Left lobe of liver (tissue), 2 donors: ENCODE data around the gene PREX1. TPM values are rescaled to one million over a fixed set of nuclear protein-coding genes. Genes with fewer than 3 reads are reported as not detected.
A peak's percentile ranks its signal among the peaks of the same experiment; 100 is the strongest.
"Not testable (repeated sequence)": the region's sequence is repeated elsewhere in the genome, so short reads cannot be mapped to it uniquely, and the experiment has no call there.

Source experiments
- ATAC-seq: fragments of 200-7000 bp; cut with Tn5 transposase; one replicate; pipeline ENCODE4 v1.9.1; 2020; ENCODE audit warnings: mild to moderate bottlenecking, moderate library complexity
- DNase-seq: peaks from one replicate; pipeline ENCODE4 v3.0.0-alpha.2; 2020; ENCODE audit warnings: low spot score
- total RNA-seq: library from RNA; stranded (reverse); gene quantifications from one replicate; pipeline ENCODE4 v1.2.1, GENCODE V29; 2021
- donor health status: DM: no; HTN: no; CAD: no; lungs with moderate emphysema.
- donor health status: DM: no; HTN: yes; CAD: no.

PREX1 gene, protein sequence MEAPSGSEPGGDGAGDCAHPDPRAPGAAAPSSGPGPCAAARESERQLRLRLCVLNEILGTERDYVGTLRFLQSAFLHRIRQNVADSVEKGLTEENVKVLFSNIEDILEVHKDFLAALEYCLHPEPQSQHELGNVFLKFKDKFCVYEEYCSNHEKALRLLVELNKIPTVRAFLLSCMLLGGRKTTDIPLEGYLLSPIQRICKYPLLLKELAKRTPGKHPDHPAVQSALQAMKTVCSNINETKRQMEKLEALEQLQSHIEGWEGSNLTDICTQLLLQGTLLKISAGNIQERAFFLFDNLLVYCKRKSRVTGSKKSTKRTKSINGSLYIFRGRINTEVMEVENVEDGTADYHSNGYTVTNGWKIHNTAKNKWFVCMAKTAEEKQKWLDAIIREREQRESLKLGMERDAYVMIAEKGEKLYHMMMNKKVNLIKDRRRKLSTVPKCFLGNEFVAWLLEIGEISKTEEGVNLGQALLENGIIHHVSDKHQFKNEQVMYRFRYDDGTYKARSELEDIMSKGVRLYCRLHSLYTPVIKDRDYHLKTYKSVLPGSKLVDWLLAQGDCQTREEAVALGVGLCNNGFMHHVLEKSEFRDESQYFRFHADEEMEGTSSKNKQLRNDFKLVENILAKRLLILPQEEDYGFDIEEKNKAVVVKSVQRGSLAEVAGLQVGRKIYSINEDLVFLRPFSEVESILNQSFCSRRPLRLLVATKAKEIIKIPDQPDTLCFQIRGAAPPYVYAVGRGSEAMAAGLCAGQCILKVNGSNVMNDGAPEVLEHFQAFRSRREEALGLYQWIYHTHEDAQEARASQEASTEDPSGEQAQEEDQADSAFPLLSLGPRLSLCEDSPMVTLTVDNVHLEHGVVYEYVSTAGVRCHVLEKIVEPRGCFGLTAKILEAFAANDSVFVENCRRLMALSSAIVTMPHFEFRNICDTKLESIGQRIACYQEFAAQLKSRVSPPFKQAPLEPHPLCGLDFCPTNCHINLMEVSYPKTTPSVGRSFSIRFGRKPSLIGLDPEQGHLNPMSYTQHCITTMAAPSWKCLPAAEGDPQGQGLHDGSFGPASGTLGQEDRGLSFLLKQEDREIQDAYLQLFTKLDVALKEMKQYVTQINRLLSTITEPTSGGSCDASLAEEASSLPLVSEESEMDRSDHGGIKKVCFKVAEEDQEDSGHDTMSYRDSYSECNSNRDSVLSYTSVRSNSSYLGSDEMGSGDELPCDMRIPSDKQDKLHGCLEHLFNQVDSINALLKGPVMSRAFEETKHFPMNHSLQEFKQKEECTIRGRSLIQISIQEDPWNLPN (N-terminal part only)
- 5.8 TPM for total RNA-seq

DNA sequence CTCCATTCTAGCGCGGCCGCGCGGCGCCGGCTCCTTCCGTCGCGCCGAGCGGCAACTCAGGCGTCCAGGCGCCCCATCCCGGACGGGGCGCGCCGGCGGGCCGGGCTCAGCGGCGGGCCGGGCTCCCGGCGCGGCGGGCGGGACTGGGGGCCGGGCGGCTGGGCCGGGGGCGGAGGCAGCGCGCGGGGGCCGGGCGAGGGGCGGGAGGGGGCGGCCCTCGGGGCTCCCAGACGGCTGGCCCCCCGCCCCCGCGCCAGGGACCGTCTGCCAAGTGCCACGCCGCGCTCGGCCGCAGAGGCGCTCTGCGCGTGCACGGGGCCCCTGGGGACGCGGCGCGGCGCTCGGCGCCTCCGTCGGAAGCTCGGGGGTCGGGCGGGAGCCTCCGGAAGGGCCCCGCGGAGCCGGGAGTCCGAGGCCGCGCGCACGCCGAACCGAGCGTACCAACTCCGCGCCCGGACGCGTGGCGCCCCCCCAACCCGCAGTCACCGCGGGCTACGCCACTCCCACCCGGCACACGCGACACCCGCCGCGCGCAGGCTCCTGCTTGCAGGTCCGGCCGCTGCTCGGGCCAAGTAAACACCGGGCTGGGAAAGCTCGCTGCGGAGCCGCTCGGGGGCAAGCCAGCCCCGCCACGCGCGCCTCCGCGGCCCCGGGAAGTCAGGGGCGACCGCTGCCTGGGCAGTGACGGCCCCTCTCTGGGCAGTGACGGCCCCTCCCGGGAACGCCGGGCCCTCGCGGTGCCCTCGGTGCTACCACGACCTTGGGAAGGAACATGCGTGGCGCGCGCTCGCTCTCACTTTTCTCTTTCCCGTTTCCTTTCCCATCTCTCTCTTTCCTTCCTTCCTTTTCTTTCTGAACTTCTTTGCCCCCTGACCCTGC, at the start of gene PREX1:
PREX1 (minus strand) TSS at position 145 of the 879 bp plus-strand sequence; CDS start at position 6, 139 bp downstream.
- peak; percentile 79 for ATAC-seq
- peak; percentile 69 for DNase-seq

DNA sequence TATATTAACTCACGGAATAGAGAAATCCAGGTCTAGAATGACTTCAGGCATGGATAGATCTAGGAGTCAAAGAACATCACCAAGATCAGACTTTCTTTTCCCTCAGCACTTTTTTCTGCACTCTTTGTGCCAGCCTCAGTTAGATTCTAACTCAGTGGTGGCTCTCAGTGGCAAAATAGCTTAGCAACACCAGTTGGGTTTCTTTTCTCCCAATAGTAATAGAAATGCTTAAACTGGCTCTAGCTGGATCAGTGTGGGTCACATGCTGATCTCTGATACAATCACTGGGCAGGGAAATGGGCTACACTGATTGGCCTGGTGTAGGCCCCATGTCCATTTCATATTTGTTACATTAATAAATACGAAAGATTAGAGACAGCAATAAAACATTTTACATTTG, 49.5 kb upstream of the PREX1 start:
- no peak for ATAC-seq
- no peak for DNase-seq

DNA sequence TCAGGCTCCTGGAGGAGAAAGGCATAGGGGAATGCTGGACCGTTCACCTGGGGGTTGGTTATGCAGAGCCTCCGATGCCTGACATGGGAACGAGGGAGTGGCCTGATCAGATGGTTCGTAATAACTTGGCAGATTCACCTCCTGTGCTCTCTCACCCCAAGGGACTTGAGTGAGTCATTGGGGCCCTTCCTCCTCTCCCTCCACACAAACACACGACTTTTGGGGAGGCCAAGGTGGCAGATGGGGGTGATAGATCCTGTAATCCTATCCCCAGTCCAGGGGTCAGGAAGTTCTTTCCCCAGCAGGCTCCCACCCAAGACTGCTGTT, 48.1 kb upstream of the PREX1 start:
- no peak for ATAC-seq
- no peak for DNase-seq

DNA sequence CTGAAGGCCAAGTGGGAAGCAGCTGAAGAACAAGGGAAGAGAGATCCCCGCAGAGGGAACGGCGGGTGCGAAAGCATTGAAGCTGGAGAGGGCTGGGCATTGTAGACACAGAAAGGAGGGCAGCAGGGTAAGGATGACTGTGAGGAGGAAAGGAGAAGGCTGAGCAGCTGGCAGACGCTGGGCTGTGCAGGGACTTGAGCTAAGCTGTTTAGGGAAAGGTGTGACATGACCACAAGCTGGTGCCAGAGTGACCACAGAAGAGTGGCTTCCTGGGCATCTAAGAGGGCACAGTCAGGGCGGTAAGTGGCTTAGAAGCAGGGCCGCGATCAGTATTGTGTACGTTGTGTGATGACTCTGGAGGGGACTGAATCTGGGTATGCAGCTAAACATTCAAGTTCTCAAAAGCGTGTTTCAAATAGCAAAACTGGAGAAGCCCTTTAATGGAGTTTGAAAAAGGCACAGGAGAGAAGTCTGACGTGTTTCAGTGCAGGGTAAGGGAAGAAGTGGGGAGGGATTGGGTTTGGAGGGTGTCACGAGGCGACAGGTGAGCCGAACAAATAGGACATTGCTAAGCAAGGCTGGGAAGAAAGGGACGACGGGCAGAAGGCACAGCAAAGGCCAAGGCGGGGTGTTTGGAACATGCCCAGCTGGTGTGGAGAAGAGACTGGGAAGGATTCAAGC, 47.6 kb upstream of the PREX1 start:
- no peak for DNase-seq

DNA sequence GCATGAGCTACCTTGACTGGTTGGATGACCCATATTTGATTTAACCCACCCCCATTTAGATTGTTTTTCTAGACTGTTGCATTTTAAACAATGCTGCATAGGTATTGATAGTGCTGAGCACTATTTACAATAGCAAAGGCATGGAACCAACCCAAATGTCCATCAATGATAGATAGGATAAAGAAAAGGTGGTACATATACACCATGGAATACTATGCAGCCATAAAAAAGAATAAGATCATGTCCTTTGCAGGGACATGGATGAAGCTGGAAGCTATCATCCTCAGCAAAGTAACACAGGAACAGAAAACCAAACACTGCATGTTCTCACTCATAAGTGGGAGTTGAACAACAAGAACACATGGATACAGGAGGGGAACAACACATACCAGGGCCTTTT, 41.6 kb upstream of the PREX1 start:
- DNase-seq, ATAC-seq: not testable (repeated sequence)

More for the DNA sequence above, 47.6 kb upstream of the PREX1 start:
- no peak for ATAC-seq

DNA sequence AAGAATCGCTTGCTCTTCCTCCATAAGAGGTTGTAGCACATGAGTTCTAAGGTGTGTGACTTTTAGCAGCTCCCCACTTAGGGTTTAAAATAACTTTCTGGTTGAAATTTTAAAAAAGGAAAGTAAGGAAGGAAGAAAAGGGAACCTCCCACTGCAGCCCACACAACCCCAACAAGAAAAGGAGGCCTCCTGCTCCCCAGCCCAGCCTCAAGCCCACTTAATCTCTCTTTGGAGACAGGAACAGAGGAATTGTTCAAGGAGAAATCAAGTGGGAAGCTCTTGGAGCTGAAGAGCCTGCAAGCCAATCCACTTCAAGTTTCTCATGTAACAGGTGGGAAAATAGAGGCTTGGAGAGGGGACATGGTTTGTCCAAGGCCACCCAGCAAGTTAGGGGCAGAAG, 39.1 kb upstream of the PREX1 start:
- DNase-seq (no peak), ATAC-seq (no peak)

DNA sequence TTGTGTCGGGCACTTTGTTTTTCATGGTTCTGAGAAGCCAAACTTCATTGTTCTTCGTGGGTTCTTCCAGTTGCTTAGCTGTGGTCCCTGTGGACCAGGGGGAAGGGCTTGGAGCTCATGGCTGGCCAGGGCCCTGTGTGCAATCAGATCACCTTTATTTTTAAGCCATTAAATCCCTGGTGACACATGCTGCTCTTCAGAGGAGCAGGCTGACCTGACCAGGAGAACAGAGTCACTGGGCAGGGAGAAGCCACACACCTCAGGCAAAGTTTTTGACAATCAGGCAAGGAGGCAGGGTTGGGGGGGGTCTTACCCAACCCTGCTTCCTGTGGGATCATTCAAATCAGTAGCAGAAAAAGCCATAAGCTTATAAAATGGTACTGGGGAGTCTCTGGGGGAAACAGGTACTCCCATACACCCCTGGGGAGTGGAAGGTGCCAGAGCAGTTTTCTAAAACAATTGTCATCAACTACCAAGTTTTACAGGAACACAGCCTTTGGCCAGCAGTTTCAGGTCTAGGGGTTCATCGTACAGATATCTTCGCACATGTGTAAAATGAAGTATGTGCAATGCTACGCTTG, 37.0 kb upstream of the PREX1 start:
- no peak for ATAC-seq

DNA sequence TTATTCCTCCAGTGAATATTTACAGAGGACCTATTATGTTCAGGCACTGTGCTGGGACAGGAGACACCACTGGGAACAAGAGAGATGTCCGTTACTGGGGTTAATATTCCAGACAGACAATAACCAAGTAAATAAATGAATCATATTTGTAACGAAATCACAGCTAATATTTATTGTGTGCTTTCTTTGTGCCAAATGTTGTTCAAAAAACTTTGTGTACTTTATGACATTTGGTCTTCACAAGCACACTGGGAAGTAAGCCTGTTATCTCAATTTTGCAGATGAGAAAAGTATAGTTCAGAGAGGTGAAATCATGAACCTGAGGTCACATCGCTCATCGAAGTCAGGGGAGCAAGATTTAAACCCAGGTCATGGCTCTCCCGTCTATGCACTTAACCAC, 36.5 kb upstream of the PREX1 start:
- ATAC-seq (no peak), DNase-seq (no peak)

More for the DNA sequence above, 37.0 kb upstream of the PREX1 start:
- DNase-seq = no peak

DNA sequence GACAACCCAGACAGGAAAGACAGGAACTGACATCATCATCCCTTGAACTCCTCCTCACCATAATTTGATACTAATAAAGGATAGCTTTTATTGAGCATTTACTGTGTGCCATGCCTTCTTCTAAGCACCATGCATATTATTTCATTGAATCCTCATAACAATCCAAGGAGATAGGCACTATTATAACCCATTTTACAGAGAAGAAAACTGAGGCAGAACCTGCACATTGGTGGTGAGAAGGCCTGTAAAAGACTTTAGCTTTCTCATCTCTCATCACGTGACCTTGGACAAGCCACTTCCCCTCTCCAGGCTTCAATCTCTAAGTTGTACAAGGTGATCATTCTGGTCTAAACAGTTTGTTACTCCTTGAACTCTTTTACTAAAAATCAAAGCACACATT, 34.5 kb upstream of the PREX1 start:
- ATAC-seq (no peak), DNase-seq (no peak)

DNA sequence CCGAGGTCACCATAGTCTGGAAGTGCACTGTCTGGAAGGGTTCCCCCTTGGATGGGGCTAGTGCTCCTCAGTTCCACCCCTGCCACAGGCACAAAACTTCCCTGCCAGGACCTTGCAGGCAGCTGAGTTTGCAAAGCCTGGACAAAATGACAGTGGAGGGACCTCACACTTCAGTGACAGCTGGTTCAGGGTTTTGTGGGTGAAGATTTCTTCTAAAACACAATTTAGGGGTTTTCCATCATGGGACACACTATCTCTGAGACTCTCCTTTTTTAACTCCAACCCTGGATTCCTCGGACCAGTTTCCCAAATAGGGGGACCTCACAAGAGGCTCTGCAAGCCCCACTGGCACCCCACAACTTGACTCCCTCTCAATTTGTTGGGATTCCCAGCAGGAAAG, 33.6 kb upstream of the PREX1 start:
- DNase-seq = no peak
- no peak for ATAC-seq

DNA sequence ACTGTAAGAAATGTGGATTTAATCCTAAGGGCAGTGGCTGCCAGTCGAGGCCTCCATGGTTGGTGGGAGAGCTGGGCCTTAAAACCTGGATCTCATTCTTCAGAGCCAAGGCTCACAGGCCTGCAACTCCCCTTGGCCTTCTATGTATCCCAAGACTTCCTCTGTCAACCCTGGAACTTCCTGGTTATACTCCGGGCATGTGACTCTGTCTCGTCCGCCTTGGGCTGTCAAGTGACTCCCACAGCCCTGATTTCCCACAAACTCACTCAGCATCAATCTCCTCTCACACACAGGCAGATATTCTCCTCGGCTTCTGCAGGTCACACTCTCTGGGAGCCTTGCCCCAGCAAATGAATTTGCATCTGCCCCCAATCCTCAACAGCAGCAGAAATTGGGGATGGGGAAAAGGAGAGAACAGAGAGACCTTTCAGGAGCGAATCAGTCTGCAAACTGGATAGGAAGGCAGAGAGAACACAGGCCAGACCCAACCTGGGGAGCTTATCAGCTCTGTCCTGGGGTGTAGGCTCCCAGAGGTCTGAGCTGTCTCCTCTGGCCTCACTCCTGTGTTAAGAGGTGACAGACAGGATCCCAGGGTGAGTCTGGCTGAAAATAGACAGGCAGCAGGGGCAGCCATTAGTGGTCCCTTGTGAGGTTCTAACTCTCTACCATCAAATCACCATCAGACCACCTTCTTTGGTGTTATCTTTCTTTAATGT, 30.4 kb upstream of the PREX1 start:
- ATAC-seq (peak; percentile 60), DNase-seq (no peak)

DNA sequence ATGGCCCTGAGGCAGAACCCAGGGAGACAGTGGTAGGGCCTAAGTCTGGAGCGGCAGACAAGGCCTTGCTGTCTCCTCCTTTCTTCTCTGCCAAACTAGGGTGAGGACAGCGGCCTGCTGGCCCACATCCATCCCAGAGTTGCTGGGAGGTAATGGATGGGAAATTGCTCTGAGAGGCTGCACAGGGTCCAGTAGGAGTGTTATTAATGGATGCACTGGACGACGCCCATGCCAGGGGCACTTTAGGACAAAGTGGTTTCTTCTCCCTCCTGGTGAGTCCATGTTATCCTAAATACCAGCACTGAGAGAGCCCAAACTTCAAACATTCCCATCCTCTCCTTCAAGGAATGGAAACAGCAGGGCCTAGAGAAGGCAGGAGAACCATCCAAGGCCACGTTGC, 28.3 kb upstream of the PREX1 start:
- DNase-seq (no peak), ATAC-seq (no peak)

DNA sequence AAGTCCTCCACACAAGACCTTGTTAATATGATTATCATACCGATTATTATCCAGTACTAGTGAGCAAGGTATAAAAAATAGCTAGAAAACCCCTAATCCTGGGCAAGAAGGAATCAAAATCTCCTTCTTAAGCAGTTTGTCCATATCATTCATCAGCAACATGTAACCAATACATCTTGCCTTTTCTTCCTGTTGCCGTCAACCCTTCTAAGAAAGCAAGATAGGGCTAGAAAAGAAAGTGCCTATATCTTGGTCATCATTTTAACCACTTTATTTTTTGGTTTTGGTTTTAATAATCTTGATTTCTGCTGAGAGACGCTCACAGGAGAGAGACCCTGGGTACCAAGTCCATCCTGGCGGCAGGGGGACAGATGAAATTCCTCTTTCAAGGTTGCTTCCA, 27.2 kb upstream of the PREX1 start:
- DNase-seq (no peak), ATAC-seq (no peak)

DNA sequence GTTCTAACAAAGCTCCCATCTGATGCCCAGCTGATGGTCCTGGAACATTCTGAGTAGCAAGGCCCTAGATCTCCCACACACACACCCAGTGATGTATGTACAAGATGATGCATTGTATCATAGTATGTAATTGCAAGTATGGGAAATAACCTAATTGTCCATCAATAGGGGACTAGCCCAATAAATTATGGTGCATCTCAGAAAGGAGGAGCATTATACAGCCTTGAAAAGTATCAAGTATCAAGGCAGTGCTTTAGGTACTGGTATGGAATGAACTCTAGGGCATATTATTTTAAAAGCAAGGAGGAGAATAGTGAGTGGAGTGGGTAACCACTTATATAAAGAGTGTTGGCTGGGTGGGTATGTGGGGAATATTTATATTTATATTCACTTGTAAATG, 24.8 kb upstream of the PREX1 start:
- no peak for DNase-seq
- ATAC-seq = no peak

DNA sequence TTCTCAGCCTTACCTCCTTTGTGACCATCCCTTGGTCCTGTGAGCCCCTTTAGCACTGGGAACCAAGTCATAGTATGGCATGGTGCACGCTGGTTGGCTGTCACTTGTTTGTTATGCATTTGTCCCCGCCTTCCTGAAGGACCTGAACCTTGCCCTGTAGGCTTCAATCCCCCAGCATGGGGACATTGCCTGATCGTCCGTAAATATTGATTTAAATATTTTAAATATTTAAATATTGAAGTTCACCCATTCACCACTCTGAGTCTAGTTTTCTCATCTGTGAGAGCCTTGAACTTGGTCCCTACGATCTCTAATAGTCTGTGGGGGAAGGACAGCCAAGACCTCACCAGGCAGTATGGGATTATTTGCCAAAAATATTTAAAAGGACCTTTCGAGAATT, 23.8 kb upstream of the PREX1 start:
- ATAC-seq = peak; percentile 13
- DNase-seq = no peak

DNA sequence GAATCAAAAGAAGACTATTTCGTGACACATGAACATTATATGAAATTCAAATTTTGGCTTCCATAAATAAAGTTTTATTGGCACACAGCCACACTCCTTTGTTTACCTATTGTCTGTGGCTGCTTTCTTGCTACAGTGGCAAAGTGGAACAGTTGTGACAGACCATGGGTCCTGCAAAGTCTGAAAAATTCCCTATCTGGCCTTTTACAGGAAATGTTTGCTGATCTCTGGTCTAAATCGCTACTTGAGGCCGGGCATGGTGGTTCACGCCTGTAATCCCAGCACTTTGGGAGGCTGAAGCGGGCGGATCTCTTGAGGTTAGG, 23.1 kb upstream of the PREX1 start:
- no peak for DNase-seq
- peak; percentile 16 for ATAC-seq

DNA sequence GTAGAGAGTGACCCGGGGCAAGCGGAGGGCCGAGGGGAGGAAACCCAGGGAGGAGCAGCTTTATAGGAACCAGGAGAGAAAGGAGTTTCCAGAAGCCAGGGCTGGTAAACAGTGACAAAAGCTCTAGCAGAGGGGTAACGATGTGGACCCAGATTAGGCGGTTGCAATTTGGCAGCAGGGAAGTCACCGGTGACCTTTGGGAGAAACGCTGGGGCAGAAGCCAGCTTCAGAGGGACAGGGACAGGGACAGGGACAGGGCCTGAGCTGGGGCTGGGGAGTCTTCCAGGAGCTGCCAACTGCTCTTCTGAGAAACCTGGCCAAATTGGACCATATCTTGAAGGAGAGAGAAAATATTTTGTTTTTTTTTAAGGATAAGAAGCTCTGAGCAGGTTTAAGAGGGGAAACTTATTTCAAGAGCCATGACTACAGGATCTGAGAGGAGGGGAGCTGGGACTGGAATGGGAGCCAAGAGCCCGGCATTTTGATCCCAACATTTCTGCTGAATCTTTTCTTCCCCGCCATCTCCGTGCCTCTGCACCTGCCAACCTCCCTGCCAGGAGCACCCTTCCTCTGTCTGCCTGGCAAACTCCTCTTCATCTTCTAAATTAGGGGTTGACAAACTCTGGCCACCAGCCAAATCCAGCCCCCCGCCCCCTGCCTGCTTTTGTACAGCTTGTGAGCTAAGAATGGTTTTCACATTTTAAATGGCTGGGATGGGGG, 22.6 kb upstream of the PREX1 start:
- ATAC-seq = peak; percentile 94

DNA sequence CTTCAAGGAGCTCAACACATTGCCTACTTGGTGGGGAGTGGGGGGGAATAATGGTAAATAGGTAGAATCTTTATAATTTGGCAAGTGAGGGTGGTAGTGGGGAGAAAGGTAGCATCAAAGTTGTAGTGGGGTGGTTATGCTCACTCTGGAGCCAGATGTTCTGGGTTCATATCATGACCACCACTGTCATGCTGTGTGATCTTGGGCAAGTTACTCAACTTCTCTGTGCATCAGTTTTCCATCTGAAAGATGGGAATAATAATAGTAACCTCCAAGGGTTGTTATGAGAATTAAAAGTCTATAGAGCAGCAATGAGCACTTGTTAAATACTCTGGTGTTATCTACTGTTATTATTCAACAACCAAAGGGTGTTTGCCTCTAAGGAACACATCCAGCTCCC, 22.0 kb upstream of the PREX1 start:
- no peak for DNase-seq
- ATAC-seq = no peak

More for the DNA sequence above, 22.6 kb upstream of the PREX1 start:
- peak; percentile 72 for DNase-seq
